ENCODE data around the gene DNAJA3.
A peak's percentile ranks its signal among the peaks of the same experiment; 100 is the strongest.

The DNAJA3 gene

DNA sequence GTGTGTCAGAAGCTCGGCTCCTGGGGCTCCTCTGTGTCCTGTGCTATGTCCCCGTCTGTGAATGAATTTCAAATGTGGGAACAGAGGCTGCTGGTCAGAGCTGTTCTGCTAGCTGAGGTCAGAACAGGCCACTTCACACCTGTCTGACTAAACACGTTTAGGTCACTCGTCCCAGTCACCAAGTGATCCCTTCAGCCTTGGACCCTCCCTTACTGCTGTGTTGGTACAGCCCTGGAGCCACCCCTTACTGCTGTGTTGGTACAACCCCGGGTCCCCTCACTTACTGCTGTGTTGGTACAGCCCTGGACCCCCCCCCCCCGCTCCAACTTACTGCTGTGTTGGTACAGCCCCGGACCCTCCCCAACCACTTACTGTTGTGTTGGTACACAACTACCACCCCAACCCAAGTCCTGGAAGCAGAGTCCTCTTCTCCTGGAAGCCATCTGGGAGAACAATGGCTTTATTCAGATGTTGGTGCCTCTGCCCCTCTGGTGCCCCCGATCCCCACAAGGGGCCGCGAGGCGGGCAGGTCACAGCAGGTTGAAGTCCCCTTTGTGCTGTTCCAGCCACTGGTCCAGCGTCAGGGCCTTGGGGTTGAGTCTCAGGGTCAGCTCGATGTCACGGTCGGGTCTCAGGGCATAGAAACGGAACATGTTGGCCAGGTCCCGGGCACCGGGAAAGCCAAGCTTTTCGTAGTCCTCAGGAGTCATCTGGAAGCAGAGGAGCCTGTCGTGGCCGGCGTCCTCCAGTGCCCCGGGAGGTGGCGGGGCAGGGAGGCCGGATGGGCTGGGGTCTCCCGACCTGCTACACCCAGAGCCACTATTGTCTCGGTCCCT, 35.8 kb downstream of the DNAJA3 start:
- Mint-ChIP-seq H3K4me3 (no peak overlapping the region), H3K4me1 (peaks cover 11% of the 10 kb centered on the region), H3K9me3 (no peaks in the 10 kb centered on the region), H3K27me3 (ENCODE audit: low read depth, poor library complexity) (peaks cover 3% of the 10 kb centered on the region), H3K27ac (peak overlapping the region; percentile 95), H3K36me3 (ENCODE audit: low read depth) (peaks cover 41% of the 10 kb centered on the region)
- peak; percentile 23 for DNase-seq
- TF ChIP-seq, protein P1, sequence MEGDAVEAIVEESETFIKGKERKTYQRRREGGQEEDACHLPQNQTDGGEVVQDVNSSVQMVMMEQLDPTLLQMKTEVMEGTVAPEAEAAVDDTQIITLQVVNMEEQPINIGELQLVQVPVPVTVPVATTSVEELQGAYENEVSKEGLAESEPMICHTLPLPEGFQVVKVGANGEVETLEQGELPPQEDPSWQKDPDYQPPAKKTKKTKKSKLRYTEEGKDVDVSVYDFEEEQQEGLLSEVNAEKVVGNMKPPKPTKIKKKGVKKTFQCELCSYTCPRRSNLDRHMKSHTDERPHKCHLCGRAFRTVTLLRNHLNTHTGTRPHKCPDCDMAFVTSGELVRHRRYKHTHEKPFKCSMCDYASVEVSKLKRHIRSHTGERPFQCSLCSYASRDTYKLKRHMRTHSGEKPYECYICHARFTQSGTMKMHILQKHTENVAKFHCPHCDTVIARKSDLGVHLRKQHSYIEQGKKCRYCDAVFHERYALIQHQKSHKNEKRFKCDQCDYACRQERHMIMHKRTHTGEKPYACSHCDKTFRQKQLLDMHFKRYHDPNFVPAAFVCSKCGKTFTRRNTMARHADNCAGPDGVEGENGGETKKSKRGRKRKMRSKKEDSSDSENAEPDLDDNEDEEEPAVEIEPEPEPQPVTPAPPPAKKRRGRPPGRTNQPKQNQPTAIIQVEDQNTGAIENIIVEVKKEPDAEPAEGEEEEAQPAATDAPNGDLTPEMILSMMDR (IDR thresholded peaks at IDR 0.05) = no peak

DNA sequence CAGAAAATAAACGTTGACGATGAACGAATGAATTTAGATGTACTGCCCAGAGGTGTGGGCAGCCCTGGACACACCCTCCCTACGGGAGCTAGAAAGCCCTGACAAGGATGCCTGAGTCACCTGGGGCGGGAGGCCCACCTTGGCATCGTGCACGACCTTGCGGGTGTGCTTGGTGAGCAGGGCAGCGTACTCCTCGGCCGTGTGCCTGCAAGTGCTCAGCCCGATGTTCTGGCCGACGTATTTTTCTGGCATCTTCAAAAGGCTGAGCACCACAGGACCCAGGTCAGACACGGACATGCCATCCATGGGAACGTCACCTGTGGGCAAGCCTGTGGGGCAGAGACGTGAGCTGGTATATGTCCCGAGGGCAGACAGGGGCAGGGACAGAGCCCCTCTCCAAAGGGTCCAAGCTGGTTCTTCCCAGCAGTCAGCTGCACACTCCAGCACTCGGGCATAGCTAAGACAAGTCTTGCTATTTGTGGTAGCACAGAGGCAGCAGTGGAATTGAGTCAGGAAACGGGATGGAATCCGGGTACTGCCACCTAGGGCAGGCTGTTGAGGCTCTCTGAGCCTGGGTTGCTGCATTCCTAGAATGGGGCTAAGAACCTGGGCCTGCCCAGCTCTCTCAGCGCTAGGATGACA, 38.0 kb downstream of the DNAJA3 start:
- H3K27ac Mint-ChIP-seq = peak overlapping the region; percentile 98
- no peak overlapping the region for H3K4me3 Mint-ChIP-seq
- peaks cover 43% of the 10 kb centered on the region for H3K36me3 Mint-ChIP-seq (ENCODE audit: low read depth)
- peaks cover 7% of the 10 kb centered on the region for H3K27me3 Mint-ChIP-seq (ENCODE audit: low read depth, poor library complexity)
- TF ChIP-seq, protein P1 (IDR thresholded peaks at IDR 0.05) = no peak
- H3K9me3 Mint-ChIP-seq = no peaks in the 10 kb centered on the region
- no peak for DNase-seq
- H3K4me1 Mint-ChIP-seq = peaks cover 11% of the 10 kb centered on the region

DNA sequence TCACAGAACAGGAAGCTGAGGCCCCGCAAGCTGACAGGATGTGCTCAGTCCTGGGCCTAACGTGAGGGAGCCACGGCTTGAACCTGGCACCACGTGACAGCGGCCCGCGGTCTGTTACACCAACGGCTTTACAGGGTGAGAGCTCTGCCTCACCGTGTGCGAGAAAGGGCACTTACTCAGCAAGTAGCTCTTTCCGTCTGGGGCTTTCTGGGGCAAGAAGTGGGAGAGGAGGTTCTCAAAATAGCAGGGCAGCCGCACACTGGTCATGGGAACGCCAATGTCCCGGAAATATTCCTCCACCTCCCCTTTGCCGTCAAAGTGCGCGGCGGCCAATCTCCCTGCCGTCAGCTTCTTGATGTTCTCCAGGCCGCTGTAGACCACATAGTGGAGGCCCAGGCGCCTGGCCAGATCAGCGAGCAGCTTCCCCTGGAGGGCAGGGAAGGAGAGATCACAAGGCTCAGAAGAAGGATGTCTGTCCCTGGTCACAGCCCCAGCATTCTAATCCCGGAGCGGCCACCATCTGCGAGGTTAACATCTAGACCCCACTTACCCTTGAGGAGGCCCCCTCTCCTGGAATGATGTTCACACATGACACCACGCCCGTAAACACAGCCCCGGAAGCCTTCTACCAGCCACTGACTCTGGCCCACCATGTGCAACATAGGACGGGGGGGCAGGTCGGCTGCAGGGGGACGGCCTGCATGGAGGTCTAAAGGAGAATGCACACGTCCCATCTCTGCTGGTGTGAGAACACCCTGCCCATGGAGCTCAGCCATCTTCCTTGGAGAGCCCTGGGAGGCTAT, 40.5 kb downstream of the DNAJA3 start:
- TF ChIP-seq, protein P1 (IDR thresholded peaks at IDR 0.05) = no peak
- no peak overlapping the region for H3K27ac Mint-ChIP-seq
- no peak for DNase-seq
- H3K27me3 Mint-ChIP-seq (ENCODE audit: low read depth, poor library complexity) = peaks cover 7% of the 10 kb centered on the region
- H3K4me1 Mint-ChIP-seq = peaks cover 5% of the 10 kb centered on the region
- H3K4me3 Mint-ChIP-seq = no peak overlapping the region
- H3K9me3 Mint-ChIP-seq = no peaks in the 10 kb centered on the region
- peaks cover 33% of the 10 kb centered on the region for H3K36me3 Mint-ChIP-seq (ENCODE audit: low read depth)

DNA sequence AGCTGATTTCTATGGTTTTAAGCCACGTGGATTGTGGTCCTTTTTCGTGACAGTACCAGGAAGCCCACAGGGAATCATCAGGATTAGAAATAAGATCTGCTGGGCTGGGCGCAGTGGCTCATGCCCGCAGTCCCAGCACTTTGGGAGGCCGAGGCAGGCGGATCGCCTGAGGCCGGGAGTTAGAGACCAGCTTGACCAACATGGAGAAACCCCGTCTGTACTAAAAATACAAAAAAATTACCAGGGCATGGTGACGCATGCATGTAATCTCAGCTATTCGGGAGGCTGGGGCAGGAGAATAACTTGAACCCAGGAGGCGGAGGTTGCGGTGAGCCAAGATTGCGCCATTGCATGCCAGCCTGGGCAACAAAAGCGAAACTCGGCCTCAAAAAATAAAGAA, 42.2 kb downstream of the DNAJA3 start:
- Mint-ChIP-seq H3K9me3 (no peaks in the 10 kb centered on the region), H3K27me3 (ENCODE audit: low read depth, poor library complexity) (peaks cover 7% of the 10 kb centered on the region), H3K36me3 (ENCODE audit: low read depth) (peaks cover 33% of the 10 kb centered on the region), H3K4me3 (no peak overlapping the region), H3K27ac (no peak overlapping the region), H3K4me1 (peaks cover 5% of the 10 kb centered on the region)
- TF ChIP-seq, protein P1 (IDR thresholded peaks at IDR 0.05) = no peak
- no peak for DNase-seq

DNA sequence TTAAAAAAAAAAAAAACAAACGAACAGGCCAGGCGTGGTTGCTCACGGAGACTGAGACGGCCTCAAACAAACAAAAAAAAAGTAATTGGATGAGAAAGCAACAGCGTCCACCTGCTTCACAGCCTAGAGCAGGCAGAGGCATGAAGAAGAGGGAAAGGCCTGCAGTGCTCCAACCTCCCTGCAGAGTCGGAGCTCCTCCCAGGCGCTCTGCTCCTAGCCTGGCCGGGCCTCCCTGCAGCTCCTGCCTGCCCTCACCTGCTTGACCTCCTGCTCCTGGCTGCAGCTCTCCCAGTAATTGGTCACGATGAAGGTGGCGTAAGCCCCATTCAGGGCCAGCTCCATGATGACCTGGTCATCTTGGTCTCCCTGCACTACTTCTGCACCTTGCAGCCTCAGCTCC, 43.3 kb downstream of the DNAJA3 start:
- DNase-seq = no peak
- TF ChIP-seq, protein P1 (IDR thresholded peaks at IDR 0.05) = no peak

More for the DNA sequence above, 43.3 kb downstream of the DNAJA3 start:
- no peaks in the 10 kb centered on the region for H3K9me3 Mint-ChIP-seq
- peaks cover 25% of the 10 kb centered on the region for H3K36me3 Mint-ChIP-seq (ENCODE audit: low read depth)
- H3K27me3 Mint-ChIP-seq (ENCODE audit: low read depth, poor library complexity) = peaks cover 7% of the 10 kb centered on the region
- no peak overlapping the region for H3K4me3 Mint-ChIP-seq
- peak overlapping the region; percentile 29 for H3K27ac Mint-ChIP-seq
- peaks cover 11% of the 10 kb centered on the region for H3K4me1 Mint-ChIP-seq
